ENCODE measurements around the gene MYT1. TPM values are rescaled to one million over a fixed set of nuclear protein-coding genes. Genes with fewer than 3 reads are reported as not detected.

The MYT1 gene
- polyA plus RNA-seq, 1 experiment, result not detected

- ChIA-PET POLR2A (no interaction called here), CTCF (no interaction called here)
- H3K27me3 ChIP-seq (ENCODE audit: control insufficient read depth, insufficient read depth, low read length), result no peaks in the 10 kb centered on the region; the same call in 1 of the 2 replicates
- no peak overlapping the region for H3K4me3 ChIP-seq (ENCODE audit: low read depth, low read length)
- H3K36me3 ChIP-seq (ENCODE audit: control insufficient read depth, insufficient read depth, low read length), result no peaks in the 10 kb centered on the region
- no peak for DNase-seq (ENCODE audit: low read depth)
- TF ChIP-seq CTCF (IDR thresholded peaks at IDR 0.05; ENCODE audit: insufficient read depth, low read depth, low read length), result no peak
Observed at GRCh38 chr20:64201653-64202052, 37.4 kb downstream of the MYT1 start.

GRCh38 chr20:64203037-64203777 is 39.0 kb downstream of the MYT1 start:
- TF ChIP-seq CTCF (IDR thresholded peaks at IDR 0.05; ENCODE audit: insufficient read depth, low read depth, low read length), result no peak
- no peaks in the 10 kb centered on the region; the same call in 1 of the 2 replicates for H3K27me3 ChIP-seq (ENCODE audit: control insufficient read depth, insufficient read depth, low read length)
- ChIA-PET CTCF (interaction anchor here (0.8 to 1.4 kb wide), 4 partner anchors 8 to 83 kb away, joined by 3 to 5 read pairs (median 4); no protein-coding TSS in a partner anchor), POLR2A (no interaction called here)
- no peak for DNase-seq (ENCODE audit: low read depth)
- no peaks in the 10 kb centered on the region for H3K36me3 ChIP-seq (ENCODE audit: control insufficient read depth, insufficient read depth, low read length)
- H3K4me3 ChIP-seq (ENCODE audit: low read depth, low read length), result no peak overlapping the region

GRCh38 chr20:64205611-64206026 is 41.4 kb downstream of the MYT1 start:
- ChIA-PET POLR2A (no interaction called here), CTCF (no interaction called here)
- DNase-seq (ENCODE audit: low read depth), result no peak
- Histone ChIP-seq H3K4me3 (ENCODE audit: low read depth, low read length) (no peak overlapping the region), H3K27me3 (ENCODE audit: control insufficient read depth, insufficient read depth, low read length) (no peaks in the 10 kb centered on the region; the same call in none of the 2 replicates), H3K36me3 (ENCODE audit: control insufficient read depth, insufficient read depth, low read length) (no peaks in the 10 kb centered on the region)
- no peak for TF ChIP-seq CTCF (IDR thresholded peaks at IDR 0.05; ENCODE audit: insufficient read depth, low read depth, low read length)

GRCh38 chr20:64206614-64207013 is 42.4 kb downstream of the MYT1 start:
- no peak for TF ChIP-seq CTCF (IDR thresholded peaks at IDR 0.05; ENCODE audit: insufficient read depth, low read depth, low read length)
- DNase-seq (ENCODE audit: low read depth), result no peak
- ChIA-PET POLR2A (no interaction called here), CTCF (no interaction called here)
- no peak overlapping the region for H3K4me3 ChIP-seq (ENCODE audit: low read depth, low read length)
- H3K27me3 ChIP-seq (ENCODE audit: control insufficient read depth, insufficient read depth, low read length), result peaks cover 4% of the 10 kb centered on the region
- no peaks in the 10 kb centered on the region for H3K36me3 ChIP-seq (ENCODE audit: control insufficient read depth, insufficient read depth, low read length)

GRCh38 chr20:64207641-64208590 is 43.7 kb downstream of the MYT1 start:
- H3K4me3 ChIP-seq (ENCODE audit: low read depth, low read length), result no peak overlapping the region
- peaks cover 4% of the 10 kb centered on the region for H3K27me3 ChIP-seq (ENCODE audit: control insufficient read depth, insufficient read depth, low read length)
- no peak for TF ChIP-seq CTCF (IDR thresholded peaks at IDR 0.05; ENCODE audit: insufficient read depth, low read depth, low read length)
- ChIA-PET CTCF (no interaction called here), POLR2A (no interaction called here)
- DNase-seq (ENCODE audit: low read depth), result no peak
- no peaks in the 10 kb centered on the region for H3K36me3 ChIP-seq (ENCODE audit: control insufficient read depth, insufficient read depth, low read length)
